ENCODE measurements around the gene PSEN1.

PSEN1 gene

DNA sequence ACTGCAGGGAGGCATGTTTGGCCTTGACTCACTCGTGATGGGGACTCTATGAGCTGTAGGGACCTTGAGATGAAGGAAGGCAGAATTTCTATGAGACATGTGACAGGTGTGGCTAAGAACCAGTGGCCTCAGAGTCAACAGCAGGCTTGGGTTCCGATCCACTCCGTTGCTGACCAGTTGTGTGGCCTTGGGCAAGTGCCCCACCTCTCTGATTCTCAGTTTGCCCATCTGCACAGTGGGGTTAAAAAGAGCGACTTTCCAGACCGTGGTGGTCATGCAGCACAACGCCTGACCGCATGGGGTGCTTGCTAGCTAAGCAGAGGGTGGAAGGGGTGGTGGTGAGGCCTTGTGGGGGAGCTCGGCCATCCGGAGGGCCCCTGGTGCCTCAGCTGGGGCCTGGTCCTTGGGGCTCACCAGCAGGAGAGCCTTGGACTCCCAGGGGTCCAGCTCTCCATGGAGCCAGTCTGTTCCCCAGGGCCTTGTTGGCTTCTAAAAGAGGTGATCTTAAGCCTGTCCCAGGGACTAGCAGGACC, 119.5 kb downstream of the PSEN1 start:
- DNase-seq = no peak

DNA sequence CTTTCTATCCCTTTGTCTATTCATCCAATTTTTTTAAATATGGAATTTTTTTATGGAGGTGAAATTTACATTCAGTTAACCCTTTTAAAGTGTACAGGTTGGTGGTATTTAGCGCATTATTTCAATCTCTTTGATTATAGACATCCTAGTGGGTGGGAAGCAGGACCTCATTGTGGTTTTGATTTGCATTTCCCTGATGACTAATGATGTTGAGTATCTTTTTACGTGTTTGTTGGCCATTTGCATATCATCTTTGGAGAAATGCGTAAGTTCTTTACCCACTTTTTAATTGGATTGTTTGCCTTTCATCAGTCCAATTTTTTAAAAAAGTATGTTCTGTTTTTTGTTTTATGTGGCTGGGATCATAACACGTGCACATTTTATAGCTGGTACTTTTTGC, 121.8 kb downstream of the PSEN1 start:
- no peak for DNase-seq

GRCh38 chr14:73258845-73259611, 122.7 kb downstream of the PSEN1 start:
- DNase-seq = no peak

DNA sequence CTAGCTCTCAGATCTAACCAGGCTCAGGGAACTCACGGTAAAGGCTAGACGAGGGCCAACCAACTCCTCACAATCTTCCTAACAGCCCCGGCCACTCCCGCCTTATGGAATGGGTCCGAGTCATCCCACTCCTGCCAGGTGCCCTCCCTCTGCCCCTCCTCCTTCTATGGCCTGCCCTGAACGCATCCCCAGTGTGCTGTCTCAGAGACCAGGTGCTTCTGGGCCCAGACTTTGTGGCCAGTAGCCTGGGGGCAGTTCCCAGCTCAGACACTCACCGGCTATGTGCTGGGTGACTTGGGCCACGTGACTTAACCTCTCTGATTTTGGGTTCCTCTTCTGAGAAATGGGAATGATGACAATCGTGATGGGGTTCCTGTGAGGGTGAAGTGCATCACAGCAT, 123.5 kb downstream of the PSEN1 start:
- no peak for DNase-seq

DNA sequence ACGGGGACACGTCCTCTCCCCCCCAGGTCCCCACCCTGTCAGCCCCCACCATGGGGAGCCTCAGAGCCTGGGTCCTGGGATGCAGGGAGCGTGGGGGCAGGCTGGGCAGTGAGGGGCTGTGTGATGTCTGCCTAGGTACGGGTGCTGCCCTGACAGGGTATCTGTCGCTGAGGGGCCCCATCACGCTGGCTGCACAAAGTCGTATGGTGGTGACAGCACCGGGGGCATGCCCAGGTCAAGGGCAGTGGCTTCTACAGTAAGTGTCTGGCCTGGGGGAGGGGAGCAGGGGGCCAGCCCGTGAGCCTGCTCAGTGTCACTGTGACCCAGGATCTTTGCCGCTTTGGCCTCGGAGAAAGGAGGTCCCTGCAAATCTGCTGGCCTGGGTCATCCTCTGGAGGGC, 124.3 kb downstream of the PSEN1 start:
- no peak for DNase-seq

DNA sequence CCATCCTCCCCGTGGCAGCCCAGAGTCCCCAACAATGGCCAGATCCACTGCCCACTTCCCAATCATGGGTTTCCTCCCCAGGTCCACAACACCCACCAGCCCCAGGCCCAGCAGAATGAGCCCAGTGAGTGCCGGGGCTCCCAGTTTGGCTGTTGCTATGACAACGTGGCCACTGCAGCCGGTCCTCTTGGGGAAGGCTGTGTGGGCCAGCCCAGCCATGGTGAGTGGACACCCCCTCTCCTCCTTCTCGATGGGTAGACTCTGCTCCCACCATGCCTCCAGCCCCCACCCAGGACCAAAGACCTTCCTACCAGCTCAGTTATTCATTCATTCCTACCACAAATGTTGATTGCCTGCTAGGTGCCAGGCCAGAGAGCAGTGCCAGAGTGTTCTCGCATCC, 124.8 kb downstream of the PSEN1 start:
- no peak for DNase-seq

DNA sequence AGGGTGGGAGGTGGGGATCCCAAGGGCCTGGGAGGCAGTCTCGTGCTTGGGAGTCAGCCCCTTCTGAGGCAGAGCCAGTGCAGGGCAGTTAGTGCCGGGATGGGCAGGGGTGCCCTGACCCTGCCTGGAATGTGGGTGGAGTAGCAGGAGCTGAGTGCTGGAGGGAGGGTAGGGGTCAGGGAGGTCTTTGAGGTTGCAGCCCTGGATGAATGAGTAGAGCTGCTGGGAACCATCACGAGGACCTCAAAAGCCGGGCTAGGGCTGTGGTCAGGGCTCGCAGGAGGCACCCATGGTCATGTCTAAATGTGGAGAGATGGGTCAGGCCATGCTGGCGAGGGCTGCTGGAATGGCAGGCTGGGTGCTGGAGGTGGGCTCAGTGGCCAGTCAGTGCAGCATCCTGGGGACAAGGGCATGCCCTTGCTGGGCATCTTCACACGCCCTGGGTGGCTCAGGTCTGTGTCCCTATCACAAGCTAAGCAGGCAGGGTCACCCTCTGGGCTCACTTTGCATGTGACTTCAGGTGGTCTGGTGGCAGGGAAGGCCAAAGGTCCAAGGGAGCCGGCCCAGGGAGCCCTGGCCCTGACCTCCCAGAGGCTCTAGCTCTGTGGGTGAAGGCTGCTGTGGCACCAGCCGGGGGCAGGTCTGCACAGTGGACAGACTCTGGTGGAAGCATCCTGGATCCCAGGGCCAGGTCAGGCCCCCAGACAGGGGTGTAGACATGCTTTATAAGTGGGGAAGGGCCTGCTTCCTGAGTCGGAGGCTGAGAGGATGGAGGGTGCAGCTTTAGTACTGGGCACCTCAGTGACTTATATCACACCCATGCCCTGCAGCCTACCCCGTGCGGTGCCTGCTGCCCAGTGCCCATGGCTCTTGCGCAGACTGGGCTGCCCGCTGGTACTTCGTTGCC, 125.5 kb downstream of the PSEN1 start:
- DNase-seq = no peak

- no peak for DNase-seq
Measured at GRCh38 chr14:73262427-73263183, 126.3 kb downstream of the PSEN1 start.

DNA sequence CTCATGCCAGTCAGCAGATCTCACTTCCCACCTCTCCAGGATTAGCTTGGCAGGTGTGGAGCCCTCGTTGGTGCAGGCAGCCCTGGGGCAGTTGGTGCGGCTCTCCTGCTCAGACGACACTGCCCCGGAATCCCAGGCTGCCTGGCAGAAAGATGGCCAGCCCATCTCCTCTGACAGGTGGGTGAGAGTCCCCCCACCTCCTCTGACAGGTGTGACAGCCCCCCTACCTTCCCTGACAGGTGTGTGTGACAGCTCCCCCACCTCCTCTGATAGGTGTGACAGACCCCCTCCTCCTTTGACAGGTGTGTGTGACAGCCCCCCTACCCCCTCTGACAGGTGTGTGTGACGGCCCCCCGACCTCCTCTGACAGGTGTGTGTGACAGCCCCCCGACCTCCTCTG, 127.3 kb downstream of the PSEN1 start:
- no peak for DNase-seq

DNA sequence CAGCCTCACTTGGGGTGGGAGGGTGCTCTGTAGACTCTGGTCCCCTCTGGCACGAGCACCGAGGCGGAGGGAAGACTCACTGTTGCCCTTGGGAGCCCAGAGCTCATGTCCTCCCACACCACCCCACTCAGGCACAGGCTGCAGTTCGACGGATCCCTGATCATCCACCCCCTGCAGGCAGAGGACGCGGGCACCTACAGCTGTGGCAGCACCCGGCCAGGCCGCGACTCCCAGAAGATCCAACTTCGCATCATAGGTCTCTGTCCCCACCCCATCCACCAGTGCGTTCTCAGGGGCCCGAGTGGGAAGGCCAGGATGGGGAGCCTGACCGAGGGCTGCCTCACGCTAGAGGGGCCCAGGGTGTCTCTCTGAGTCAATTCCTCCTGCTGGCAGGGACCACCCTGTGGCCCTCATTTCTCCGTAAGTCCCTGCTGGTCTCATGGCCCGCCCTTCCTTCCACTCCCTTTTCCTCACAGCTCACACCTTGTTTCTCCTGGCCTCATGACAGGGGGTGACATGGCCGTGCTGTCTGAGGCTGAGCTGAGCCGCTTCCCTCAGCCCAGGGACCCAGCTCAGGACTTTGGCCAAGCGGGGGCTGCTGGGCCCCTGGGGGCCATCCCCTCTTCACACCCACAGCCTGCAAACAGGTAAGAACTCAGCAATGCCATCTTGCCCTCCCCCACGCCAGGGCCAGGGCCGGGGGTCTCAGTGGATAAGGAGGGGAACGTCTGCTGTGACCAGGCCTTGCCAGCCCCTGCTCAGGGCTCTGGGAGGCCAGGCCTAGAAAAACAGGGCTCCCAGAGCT, 128.0 kb downstream of the PSEN1 start:
- DNase-seq = no peak

- DNase-seq = no peak
Measured at GRCh38 chr14:73264885-73265720, 128.8 kb downstream of the PSEN1 start.

DNA sequence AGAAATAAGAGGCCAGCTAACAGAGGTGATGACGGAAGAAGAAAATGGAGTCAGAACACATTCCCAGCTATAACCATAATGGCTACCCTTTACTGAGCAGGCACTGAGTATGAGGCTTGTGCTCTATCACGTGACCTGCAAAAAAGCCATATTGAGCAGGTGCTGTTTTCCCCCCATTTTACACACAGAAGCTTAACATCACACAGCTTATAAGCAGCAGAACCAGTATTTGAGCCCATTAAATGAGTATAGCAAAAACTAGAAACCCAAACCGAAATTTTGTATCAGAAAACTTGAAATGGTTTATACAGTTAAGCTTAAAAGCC, 129.4 kb downstream of the PSEN1 start:
- DNase-seq = no peak

DNA sequence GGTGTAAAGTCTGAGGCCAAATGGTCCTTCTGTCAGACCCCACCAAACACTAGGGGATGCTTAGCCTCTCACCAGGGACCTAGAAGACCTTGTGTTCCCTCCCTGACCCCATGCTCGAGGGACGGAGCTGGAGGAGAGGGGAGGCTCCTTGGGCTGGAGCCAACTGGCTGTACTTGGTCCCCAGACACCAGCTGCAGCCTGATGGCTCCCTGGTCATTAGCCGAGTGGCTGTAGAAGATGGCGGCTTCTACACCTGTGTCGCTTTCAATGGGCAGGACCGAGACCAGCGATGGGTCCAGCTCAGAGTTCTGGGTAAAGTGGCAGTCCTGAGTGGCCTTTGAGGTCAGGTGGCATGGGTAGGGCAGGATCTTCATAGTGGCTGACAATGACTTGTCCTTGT, 130.0 kb downstream of the PSEN1 start:
- DNase-seq = no peak

- no peak for DNase-seq
Measured at GRCh38 chr14:73267474-73267873, 131.2 kb downstream of the PSEN1 start.

- no peak for DNase-seq
Measured at GRCh38 chr14:73269729-73270531, 133.6 kb downstream of the PSEN1 start.

- DNase-seq = no peak
Measured at GRCh38 chr14:73272393-73272792, 136.1 kb downstream of the PSEN1 start.

Measured in CD4-positive, alpha-beta T cell treated with Interleukin-15 for 1 hour (primary cell).